ENCODE results near the gene CDK5RAP2.
"Not testable (repeated sequence)": the region's sequence is repeated elsewhere in the genome, so short reads cannot be mapped to it uniquely, and the experiment has no call there.

Gene CDK5RAP2

GRCh38 chr9:120580051-120580896, at the start of gene CDK5RAP2:
Gene CDK5RAP2 (minus strand): TSS chr9:120580167. CDS start chr9:120579978, 189 bp downstream.
- peak; percentile 88 for DNase-seq (ENCODE audit: low read depth)

GRCh38 chr9:120628925-120629497, 49.0 kb upstream of the CDK5RAP2 start:
- not testable (repeated sequence) for DNase-seq (ENCODE audit: low read depth)

- DNase-seq (ENCODE audit: low read depth): no peak
Observed at GRCh38 chr9:120628207-120628924, 48.4 kb upstream of the CDK5RAP2 start.

- DNase-seq (ENCODE audit: low read depth): no peak
Observed at GRCh38 chr9:120627073-120627472, 47.1 kb upstream of the CDK5RAP2 start.

GRCh38 chr9:120626512-120626911, 46.5 kb upstream of the CDK5RAP2 start:
- no peak for DNase-seq (ENCODE audit: low read depth)

- no peak for DNase-seq (ENCODE audit: low read depth)
Observed at GRCh38 chr9:120625222-120625621, 45.3 kb upstream of the CDK5RAP2 start.

- no peak for DNase-seq (ENCODE audit: low read depth)
Observed at GRCh38 chr9:120622790-120623189, 42.8 kb upstream of the CDK5RAP2 start.

GRCh38 chr9:120621941-120622340, 42.0 kb upstream of the CDK5RAP2 start:
- no peak for DNase-seq (ENCODE audit: low read depth)

GRCh38 chr9:120619751-120620655, 40.0 kb upstream of the CDK5RAP2 start:
- peak; percentile 32 for DNase-seq (ENCODE audit: low read depth)

GRCh38 chr9:120616966-120617935, 37.3 kb upstream of the CDK5RAP2 start:
- DNase-seq (ENCODE audit: low read depth): no peak

- no peak for DNase-seq (ENCODE audit: low read depth)
Observed at GRCh38 chr9:120612218-120612617, 32.3 kb upstream of the CDK5RAP2 start.

- no peak for DNase-seq (ENCODE audit: low read depth)
Observed at GRCh38 chr9:120611690-120612068, 31.7 kb upstream of the CDK5RAP2 start.

- DNase-seq (ENCODE audit: low read depth): no peak
Observed at GRCh38 chr9:120610975-120611689, 31.2 kb upstream of the CDK5RAP2 start.

- DNase-seq (ENCODE audit: low read depth): no peak
Observed at GRCh38 chr9:120609636-120610035, 29.7 kb upstream of the CDK5RAP2 start.

GRCh38 chr9:120608421-120608820, 28.5 kb upstream of the CDK5RAP2 start:
- DNase-seq (ENCODE audit: low read depth): no peak

GRCh38 chr9:120603591-120603990, 23.6 kb upstream of the CDK5RAP2 start:
- DNase-seq (ENCODE audit: low read depth): no peak

GRCh38 chr9:120603010-120603409, 23.0 kb upstream of the CDK5RAP2 start:
- DNase-seq (ENCODE audit: low read depth): no peak

- DNase-seq (ENCODE audit: low read depth): no peak
Observed at GRCh38 chr9:120593955-120594277, 13.9 kb upstream of the CDK5RAP2 start.

- no peak for DNase-seq (ENCODE audit: low read depth)
Observed at GRCh38 chr9:120593250-120593954, 13.4 kb upstream of the CDK5RAP2 start.

Data from stimulated activated CD4-positive, alpha-beta T cell treated with anti-CD3 and anti-CD28 coated beads, Interleukin-2, amount 100 ng/mL, for 4 hours (primary cell).